HG03039 (cell line): ENCODE data around the gene YPEL1.

Experiments used
- ATAC-seq: cut with Tn5 transposase; IDR thresholded peaks from one replicate; pipeline ENCODE4 v1.9.1; 2021; ENCODE audit warnings: mild to moderate bottlenecking, moderate library complexity; ENCODE audit not compliant: unreplicated experiment

Gene YPEL1

GRCh38 chr22:21735200-21736083 is at the start of gene YPEL1:
Gene YPEL1, minus strand, starts transcription at chr22:21735794. Its CDS starts 25,050 bp downstream, at chr22:21710744.
- ATAC-seq: peak; percentile 79

DNA sequence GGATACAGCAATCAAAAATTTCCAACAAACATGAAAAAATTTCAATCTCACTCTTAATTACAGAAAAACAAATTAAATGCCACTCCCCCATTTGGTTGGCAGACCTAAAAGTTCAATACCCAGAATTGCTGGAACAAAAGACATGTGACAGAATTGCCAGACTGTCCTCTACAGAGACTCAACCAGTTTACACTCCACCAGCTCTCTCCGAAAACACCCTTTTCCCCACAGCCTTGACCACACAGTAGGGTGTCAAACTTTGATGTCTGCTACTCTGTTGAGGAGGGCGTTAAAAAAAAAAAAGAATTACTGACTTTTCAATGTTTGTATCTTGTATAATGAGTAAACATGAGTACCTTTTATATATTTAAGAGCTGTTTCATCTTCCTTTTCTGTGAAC is 44.7 kb upstream of the YPEL1 start:
- no peak for ATAC-seq

DNA sequence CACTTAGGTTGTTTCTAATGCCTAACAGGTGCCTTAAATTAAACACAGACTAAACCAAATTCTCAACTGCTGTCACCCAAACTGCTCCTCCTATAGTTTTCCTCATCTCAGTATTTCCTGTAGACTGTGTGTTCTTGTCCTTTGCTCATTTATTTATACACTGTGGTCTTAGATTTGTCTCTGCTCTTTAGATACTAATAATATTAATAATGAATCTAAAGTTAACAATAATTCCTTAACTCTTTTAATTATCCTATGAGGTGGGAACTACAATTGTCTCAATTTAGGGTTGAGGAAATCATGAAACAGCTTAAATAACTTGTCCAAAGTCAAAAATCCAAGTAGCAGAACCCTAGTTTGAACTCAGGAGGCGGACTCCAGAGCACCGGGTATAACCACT is 43.9 kb upstream of the YPEL1 start:
- ATAC-seq: no peak

DNA sequence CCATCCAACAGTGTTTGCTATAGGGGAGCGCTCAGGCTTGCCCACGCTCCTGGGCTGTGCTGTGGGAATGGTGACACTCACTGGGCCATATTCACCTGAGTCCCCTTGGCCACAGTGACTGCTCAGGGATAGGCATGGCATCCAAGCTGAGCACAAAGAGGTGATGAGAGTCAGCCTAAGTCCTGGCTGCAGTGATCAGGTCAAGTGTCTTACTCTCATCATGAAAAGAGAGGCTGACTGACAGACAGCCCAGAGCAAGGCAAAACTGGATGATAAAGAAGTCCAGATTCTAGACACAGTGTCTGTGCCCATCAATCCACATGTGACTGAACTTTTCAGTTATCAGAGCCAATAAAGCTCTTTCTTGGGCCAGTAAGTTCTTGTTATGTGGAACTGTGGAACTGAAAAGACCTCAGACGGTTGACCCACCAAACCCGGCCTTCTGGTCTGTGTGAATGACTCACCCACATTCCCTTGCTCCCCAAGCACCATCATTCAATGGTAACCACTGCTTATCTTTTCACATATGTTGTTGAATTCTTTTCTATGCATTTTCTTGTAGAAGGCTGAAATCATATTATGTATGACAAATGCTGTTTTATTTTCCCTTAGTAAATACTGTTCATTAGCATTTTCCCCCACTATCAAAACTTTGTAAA is 43.2 kb upstream of the YPEL1 start:
- no peak for ATAC-seq

GRCh38 chr22:21771631-21771976 is 36.0 kb upstream of the YPEL1 start:
- ATAC-seq: no peak

DNA sequence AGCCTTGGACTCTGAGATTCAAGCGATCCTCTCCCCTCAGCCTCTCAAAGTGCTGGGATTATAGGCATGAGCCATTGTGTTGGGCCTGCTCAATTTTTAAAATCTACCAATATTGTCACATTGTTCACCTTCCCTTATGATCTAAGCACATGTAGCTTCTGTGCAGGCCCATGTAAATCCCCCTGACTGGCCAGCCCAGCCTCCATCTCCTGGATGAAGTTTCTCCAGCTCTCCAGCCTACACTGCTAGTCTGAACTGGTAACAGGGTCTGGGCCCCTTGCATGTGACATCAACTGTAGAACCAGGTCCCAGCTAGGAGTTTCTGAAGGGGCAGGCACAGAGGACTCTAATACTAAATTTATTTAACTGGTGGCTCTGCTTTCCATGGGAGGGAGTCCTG is 32.8 kb upstream of the YPEL1 start:
- ATAC-seq: no peak

DNA sequence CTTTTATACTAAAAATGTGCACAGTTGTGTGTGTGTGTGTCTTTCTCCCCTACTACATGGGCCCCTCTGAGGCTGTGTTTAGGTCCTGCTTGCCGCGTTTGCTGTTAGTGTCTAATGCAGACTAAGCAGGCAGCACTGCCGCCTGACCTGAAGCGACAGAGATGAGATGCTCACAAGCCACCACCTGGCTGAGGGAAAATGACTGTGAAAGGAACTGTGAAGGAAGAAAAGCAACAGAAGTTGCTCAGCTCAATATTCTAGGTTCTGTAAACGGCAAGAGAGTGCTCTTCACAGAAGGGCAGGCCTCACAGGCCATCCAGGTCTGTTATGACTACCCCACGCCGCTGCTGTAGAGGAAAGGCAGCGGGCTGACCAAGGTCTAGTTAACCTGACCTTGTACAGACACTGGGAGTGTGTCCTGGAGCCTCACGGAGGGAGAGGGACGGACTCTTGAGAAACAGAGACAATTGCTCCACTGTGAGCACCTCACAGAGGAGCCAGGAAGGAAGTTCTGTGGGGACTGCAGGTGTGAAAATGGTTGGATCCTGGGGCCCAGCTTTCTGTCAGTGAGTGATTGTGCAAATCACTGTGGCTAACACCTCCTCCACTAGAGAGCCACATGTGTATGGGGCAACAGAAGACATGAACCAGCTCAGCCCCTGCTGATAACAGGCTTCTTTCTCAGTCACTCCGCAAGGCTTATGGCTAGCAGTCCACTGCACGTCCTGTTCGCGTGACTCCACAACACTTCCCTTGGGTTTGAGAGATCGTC is 31.3 kb upstream of the YPEL1 start:
- no peak for ATAC-seq

DNA sequence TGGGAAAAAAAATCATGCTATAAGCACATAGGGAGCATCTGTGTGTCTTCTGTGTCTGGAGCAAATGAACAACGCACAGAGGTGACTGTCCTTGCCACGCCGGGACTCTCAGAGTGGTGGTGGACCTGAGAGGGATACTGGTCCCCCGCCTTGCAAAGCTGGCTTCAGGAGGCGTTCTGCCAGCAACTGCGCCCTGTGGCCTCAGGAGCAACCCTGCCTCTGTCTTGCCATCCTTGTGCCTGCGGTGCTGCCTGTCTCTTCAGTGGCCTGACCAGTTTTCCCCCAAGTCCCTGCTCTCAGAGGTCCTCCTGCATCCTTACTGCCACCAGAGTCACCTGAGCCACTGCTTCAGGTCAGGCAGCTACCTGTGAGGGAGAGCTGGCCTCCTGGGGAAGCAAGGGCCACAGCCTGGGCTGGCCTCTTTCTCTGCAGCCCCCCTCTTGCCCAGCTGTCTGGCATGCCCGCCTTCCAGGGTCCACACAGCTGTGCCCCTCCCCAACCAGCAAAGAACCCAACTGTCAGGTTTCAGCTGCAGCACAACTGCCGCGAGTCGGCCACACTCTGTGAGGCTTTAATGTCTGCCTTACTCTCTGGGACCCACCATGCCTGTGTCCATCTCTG is 30.4 kb upstream of the YPEL1 start:
- ATAC-seq: no peak

DNA sequence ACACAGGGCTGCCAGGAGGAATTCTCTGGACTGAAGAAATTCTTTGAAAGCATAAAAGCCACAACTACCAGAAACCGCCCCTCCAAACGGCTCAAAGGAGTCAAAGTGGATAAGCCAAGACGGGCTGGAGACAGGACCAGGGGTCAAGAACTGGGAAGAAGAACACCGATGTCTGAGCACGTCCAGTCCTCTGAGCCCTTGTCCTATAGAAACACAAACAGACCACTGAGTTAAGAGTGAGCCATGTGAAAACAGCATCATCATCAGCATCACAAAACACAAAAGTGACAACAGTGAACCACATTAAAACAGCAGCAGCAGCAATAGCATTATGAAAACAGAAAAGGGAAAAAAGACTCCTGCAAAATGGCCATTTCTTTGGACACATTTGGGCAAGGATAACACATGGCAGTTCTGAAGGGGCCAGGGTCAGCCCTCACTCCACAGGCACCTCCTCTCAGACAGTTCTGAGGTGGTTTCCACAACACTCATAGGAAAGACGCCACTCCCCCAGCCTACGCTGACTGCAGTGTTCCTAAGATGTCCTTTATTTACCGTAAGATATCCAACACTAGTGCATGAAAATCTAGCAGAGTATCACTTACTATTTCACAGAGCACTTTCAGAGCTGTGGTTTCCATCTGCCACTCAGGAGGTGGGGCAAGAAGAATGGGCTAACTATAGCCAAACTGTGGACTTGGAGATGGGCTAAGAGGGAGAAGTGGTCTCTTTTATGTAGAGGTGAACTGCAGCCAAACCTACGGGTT is 28.6 kb upstream of the YPEL1 start:
- ATAC-seq: no peak

GRCh38 chr22:21762712-21763581 is 27.4 kb upstream of the YPEL1 start:
- no peak for ATAC-seq

- ATAC-seq: no peak
Measured at GRCh38 chr22:21761994-21762680, 26.5 kb upstream of the YPEL1 start.

- no peak for ATAC-seq
Measured at GRCh38 chr22:21761086-21761485, 25.5 kb upstream of the YPEL1 start.

DNA sequence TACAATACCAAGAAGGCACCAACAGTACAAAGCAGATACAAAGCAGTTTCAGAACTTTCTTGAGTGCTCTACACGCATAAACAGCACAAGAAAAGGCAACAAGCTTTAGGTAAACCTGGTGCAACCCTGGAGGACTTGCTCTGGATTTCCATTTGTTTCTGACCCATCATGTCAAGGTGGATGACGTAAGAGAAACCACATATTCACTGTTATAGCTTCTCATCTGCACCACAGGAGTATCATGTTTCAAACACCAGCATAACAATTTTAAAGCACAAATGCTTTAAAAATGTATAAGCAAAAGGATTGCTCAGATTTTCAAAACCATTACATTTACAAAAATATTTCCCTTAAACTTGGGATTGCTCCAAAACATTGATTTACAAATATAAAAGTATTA is 25.0 kb upstream of the YPEL1 start:
- ATAC-seq: no peak

DNA sequence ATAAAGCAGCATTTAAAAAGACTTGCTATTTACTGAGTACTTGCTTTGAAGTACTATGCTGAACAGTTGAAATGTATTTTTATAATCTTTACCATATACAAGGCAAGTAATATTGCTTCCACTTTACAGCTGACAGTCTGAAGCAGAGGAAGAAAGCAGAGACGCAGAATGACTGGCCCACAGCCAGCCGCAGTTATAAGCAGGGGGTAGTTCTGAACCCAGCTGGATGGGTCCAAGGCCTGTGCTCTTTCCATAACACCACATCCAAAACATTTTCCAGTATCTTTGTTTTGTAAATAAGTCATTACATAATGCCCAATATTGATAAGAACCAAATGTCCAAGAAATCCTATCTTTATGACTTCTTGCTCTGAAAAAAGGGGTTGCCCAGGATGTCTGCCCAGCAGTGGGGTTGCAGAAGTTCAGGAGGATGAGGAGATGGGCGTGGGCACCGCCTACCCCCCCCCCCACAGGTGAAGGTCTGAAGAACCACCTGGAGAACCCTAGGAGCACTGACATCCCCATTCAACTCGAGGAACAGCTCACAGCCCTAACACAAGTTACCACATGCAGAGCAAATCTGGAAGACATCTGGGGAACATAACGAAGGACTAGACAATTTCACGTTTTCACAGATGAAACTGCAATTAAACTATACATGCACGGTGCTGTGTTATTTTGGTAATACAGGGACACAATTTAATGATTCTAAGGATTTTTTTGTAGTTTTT is 24.2 kb upstream of the YPEL1 start:
- no peak for ATAC-seq

- no peak for ATAC-seq
Measured at GRCh38 chr22:21759093-21759492, 23.5 kb upstream of the YPEL1 start.

- ATAC-seq: no peak
Measured at GRCh38 chr22:21758091-21758864, 22.7 kb upstream of the YPEL1 start.

GRCh38 chr22:21755851-21756284 is 20.3 kb upstream of the YPEL1 start:
- no peak for ATAC-seq
